T-helper 2 cell treated with Interferon-gamma antibody and Interleukin-4, amounts not matched to agents 100 ng/mL and 5 ng/mL, for 36 hours (primary cell): Measurements from ENCODE around the gene KRTAP5-2. TPM values are rescaled to one million over a fixed set of nuclear protein-coding genes. Genes with fewer than 3 reads are reported as not detected.

ENCODE experiments used
- intact Hi-C: fragments of 100-400 bp; cut with micrococcal nuclease; formaldehyde crosslinking; loops from one replicate; pipeline ENCODE4 v1.15.1; 2023
- total RNA-seq: library from RNA; stranded (reverse); gene quantifications from 2 replicates; pipeline ENCODE4 v1.2.3, GENCODE V29; 2022

KRTAP5-2 gene
- total RNA-seq, 1 donor from 2014 or later, result not detected

GRCh38 chr11:1569251-1569780 is 28.8 kb downstream of the KRTAP5-2 start:
- intact Hi-C loops, result no loop called here

- intact Hi-C loops, result no loop called here
Measured at GRCh38 chr11:1568441-1568911, 29.6 kb downstream of the KRTAP5-2 start.

DNA sequence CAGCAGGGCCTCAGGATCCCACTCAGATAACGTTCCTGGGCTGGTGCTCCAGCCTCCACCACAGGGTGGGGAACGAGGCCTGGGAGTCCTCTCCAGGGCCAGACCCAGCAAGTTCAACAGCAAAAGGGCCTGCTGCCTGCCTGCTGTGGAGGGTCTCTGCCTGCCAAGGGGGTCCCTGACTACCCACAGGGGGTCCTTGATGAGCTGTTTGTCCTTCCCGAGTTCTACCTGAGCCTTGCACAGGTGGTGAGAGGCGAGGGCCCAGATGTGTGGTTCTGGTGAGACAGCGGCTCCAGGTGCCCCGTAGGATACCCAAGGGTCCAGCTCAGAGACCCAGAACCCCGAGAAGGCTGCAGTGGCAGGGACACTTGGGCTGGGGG is 30.4 kb downstream of the KRTAP5-2 start:
- intact Hi-C loops, result no loop called here

DNA sequence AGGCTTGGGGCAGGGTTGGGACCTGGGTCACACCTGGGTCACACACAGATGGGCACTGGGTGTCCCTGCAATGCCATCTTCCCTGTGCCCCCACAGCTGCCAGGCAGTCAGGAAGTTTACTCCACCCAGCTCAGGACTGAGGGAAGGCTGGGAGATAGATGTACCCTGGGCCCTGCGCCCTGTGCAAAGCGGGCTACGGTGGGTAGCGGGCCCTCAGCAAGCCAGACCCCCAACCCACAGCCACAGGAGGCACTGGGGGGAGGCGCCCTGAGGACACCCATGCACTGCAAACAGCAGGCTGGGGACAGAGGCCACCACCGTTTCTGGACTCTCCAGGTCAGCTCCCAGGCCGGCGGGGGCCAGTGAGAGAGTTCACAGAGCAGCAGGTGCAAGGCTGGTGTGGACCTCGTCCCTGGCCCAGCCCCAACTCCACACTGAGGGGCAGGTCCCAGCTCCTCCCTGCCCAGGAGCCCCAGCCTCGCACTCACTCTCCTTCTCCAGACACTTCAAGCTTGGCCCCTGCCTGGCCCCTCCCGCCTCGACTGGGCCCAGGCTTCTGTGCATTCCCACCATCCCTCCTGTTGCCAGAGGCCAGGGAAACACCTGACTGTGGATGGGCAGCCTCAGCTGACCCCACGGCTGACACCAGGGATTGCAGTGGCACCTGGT is 30.9 kb downstream of the KRTAP5-2 start:
- intact Hi-C loops, result no loop called here

DNA sequence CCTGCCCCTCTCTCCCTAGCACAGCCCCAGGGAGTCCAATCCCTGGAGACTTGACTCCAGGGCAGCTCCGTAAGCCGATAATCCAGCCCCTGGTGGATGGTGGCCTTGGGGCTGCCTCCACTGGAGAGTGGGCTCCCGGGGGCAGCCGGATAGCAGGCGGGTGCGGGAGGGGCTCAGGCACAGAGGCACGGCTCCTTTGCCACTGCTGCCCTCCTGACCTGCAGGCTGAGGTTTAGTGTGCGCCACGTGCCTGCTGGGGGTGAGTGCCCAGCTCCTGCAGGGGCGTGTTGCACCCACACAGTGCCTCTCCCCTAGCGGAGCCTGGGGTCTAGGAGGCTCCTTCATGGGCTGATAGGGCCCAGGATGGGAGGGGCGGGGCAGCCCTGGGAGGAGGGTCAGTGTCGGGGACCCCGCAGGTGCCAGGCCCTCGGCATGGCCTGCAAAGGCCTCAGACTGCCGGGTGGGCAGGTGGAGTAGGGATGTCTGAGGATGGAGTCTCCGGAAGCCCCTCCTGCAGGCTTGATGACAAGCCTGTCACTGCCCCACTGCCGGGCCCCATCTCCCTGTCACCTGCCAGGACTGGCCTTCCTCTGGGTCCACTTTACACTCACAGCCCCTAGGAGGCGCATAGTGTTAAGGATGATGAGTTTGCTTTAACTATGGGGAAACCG is 31.6 kb downstream of the KRTAP5-2 start:
- intact Hi-C loops, result no loop called here

DNA sequence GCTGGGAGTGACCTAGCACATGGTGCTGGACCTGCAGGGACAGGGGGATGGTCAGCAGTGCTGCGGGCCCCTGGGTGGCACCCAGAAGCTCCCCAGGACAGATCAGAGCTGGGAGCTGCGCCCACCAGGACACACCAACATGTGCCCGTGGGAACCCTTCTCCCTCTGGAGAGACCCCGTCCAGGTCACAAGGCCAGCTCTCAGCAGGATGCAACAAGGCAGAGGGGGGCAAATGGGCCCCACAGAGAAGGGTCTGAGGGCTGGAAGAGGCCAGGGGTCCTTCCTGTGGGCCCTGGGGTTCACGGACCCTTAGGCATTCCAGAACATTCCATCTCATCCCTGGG is 32.2 kb downstream of the KRTAP5-2 start:
- intact Hi-C loops, result no loop called here

GRCh38 chr11:1565173-1565903 is 32.8 kb downstream of the KRTAP5-2 start:
- intact Hi-C loops, result no loop called here

GRCh38 chr11:1564535-1565172 is 33.4 kb downstream of the KRTAP5-2 start:
- intact Hi-C loops, result no loop called here

DNA sequence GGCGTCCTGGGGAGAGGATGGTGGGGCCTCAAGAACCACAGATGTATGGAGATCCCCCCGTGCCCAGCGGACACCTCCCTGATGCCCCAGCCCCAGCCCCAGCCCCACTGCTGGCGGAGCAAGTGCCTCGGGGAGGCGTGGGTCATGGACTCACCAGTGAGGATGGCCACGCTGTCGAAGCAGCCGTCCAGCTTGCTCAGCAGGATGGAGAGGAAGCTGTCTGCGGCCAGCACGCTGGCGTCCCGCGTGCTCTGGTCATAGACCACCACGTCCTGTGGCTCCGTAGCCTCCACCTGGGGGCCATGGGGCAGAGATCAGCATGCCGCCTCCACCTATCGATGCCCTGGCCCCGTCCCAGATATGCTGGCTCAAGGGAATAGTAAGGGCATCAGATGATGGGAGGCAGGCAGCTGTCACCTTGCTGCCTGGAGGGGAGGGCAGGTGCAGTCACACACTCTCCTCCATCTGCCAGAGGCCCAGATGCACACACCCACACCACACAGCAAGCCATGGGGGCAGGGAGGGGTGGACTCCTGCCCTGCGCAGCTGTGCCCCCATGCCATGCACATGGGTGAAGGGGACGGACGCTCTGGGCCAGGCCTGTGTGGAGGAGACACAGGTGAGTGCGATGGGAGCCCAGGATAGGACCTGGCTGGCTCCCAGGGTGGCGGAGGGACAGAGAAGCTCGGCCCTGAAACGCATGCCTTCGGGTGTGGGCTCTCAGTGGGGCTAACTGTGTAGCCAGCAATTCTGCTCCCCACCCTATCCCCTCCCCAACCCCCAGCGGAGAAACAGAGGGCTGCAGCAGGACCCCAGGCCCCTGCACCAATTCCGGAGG is 34.2 kb downstream of the KRTAP5-2 start:
- intact Hi-C loops, result no loop called here

- intact Hi-C loops, result no loop called here
Measured at GRCh38 chr11:1563149-1563638, 34.9 kb downstream of the KRTAP5-2 start.

DNA sequence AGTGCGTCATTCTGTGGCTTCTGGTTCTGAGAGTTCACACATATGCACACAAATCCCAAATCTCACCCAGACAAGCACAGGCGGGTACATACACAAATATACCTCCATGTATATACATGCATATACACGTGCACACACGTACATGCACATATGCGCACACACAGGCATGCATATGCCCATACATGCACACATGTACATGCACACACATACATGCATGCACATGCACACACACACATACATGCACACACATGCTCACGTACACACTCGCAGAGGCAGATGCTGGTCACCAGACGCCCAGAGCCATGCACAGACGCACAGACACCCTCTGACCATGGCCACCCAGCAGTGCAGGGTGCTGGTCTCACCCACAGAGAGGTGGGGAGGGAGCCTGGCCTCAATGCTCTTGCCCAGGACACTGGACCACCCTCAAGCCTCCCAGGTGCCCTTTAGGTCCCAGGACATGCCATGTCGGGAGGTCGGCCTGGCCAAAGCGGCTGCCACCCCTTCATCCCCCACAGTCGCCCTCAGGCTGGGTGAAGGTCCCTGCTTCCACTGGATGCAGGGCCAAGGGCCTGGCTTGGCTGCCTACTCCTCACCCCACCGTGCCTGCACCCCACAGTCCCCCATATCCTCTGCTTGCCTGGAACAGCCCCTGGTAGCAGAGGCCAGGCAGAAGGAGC is 35.5 kb downstream of the KRTAP5-2 start:
- intact Hi-C loops, result no loop called here

DNA sequence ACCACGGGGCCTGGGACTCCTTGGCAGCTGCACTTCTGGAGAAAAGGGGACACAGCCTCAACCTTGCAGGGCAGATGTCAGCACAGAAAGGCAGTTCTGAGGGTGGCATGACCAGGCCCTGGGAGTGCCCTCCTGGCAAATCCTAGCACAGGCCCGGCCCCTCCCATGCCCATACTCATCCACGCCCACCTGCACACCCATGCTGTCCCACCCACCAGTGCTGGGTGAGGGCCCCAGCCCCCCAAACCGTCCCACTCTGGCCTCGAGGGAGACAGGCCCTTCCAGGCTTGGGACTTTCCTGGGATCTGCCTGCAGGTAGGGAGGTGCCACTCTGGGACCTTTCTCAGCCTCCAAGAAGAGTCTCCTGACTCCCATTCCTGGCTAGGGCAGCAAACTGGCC is 36.1 kb downstream of the KRTAP5-2 start:
- intact Hi-C loops, result no loop called here

- intact Hi-C loops, result no loop called here
Measured at GRCh38 chr11:1561266-1561665, 36.8 kb downstream of the KRTAP5-2 start.

DNA sequence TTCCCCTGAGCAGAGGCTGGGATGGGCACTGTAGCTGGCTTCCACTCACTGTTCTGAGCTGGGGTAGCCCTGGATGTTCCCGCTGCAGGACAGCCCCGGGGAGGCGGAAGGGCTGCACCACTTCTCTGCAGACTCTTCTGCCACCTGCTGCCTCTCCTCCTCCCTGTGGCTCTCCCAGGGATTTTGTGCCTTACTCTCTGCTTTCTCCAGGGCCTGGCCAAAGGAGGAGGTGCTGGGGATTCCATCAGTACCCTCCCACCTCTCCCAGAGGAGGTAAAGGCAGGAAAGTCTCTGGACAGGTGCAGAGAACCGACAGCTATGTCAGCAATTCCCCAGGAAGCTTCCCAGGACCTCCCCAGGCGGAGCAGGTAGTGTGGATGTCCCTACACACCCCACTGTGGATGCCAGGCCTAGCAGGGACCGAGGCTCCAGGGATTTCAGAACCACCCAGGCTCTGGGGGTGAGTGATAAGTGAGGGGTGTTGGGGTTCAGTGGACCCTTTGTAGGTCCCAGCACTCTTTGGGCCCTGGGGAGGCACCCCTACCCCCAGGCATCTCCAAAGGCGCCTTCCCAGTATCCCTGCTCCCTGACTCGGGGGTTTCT is 37.3 kb downstream of the KRTAP5-2 start:
- intact Hi-C loops, result no loop called here

- intact Hi-C loops, result no loop called here
Measured at GRCh38 chr11:1560002-1560648, 38.0 kb downstream of the KRTAP5-2 start.

- intact Hi-C loops, result no loop called here
Measured at GRCh38 chr11:1559111-1559951, 38.8 kb downstream of the KRTAP5-2 start.

GRCh38 chr11:1558775-1559110 is 39.4 kb downstream of the KRTAP5-2 start:
- intact Hi-C loops, result no loop called here
